SK-N-SH (cell line): ENCODE results near the gene CUL7. TPM values are rescaled to one million over a fixed set of nuclear protein-coding genes. Genes with fewer than 3 reads are reported as not detected.
"Not testable (repeated sequence)": the region's sequence is repeated elsewhere in the genome, so short reads cannot be mapped to it uniquely, and the experiment has no call there.

Source experiments
- CTCF ChIA-PET: fragments of 300-600, 350-600 bp; formaldehyde crosslinking; extraction: SDS; loops from one replicate; lab custom pipeline; 2021; lab: Yijun Ruan, JAX
- POLR2A ChIA-PET: fragments of 350-600 bp; sonication (Branson Sonifier 250); formaldehyde crosslinking; extraction: SDS; loops from one replicate; lab custom pipeline; 2020; ENCODE audit warnings: antibody characterized with exemption, inconsistent platforms; lab: Yijun Ruan, JAX
- DNase-seq: peaks from one replicate; pipeline ENCODE4 v3.0.0; 2012
- H2AFZ ChIP-seq: fragments of 200-600 bp; sonication (generic); 2 replicates; pipeline ENCODE4 v1.8.1; 2016; ENCODE audit warnings: antibody characterized with exemption, mild to moderate bottlenecking, low read depth
- H3F3A ChIP-seq: fragments of 200-600 bp; sonication (generic); replicated peaks from 2 replicates; pipeline ENCODE3; 2016; ENCODE audit warnings: antibody characterized with exemption, mild to moderate bottlenecking; ENCODE audit not compliant: insufficient read depth
- H3K27ac ChIP-seq, 2 experiments: fragments of 200-500 bp in 1 of 2; fragments of 200-600 bp in 1 of 2; sonication (Bioruptor generic) in 1 of 2; sonication (generic), shearing (Covaris generic) in 1 of 2; 2 replicates each; pipeline versions ENCODE4 v1.5.1 to v1.6.1; 2014 to 2016; ENCODE audit warnings: low read depth in 2 of 2, inconsistent platforms in 1 of 2, low read length in 1 of 2, mild to moderate bottlenecking in 1 of 2, mixed read lengths in 1 of 2
- H3K27me3 ChIP-seq: fragments of 200-600 bp; sonication (generic), shearing (Covaris generic); 2 replicates; pipeline ENCODE4 v1.6.1; 2016; ENCODE audit warnings: mixed run types; ENCODE audit not compliant: insufficient read depth
- H3K36me3 ChIP-seq, 2 experiments: fragments of 200-500 bp in 1 of 2; fragments of 200-600 bp in 1 of 2; sonication (Bioruptor generic) in 1 of 2; sonication (generic) in 1 of 2; replicated peaks in 1 of 2; 2 replicates each; pipeline versions ENCODE3 to v1.5.1; 2014 to 2016; ENCODE audit warnings: low read length in 1 of 2, mild to moderate bottlenecking in 1 of 2; ENCODE audit not compliant: insufficient read depth in 2 of 2, control insufficient read depth in 1 of 2
- H3K4me1 ChIP-seq, 2 experiments: fragments of 200-500 bp in 1 of 2; fragments of 200-600 bp in 1 of 2; sonication (Bioruptor generic) in 1 of 2; sonication (generic), shearing (Covaris generic) in 1 of 2; 2 replicates each; pipeline versions ENCODE4 v1.5.1 to v1.6.1; 2014 to 2016; ENCODE audit warnings: low read depth in 1 of 2, low read length in 1 of 2, mixed run types in 1 of 2; ENCODE audit not compliant: insufficient read depth in 2 of 2, control insufficient read depth in 1 of 2
- H3K4me2 ChIP-seq: fragments of 200-600 bp; sonication (generic), shearing (Covaris generic); 2 replicates; pipeline ENCODE4 v1.6.1; 2017; ENCODE audit warnings: mixed run types
- H3K4me3 ChIP-seq, 2 experiments: fragments of 200-500 bp in 1 of 2; fragments of 200-600 bp in 1 of 2; sonication (Bioruptor generic) in 1 of 2; sonication (generic), shearing (Covaris generic) in 1 of 2; 2 replicates each; pipeline versions ENCODE4 v1.5.1 to v1.8.1; 2014 to 2016; ENCODE audit warnings: low read depth in 2 of 2, inconsistent platforms in 1 of 2, low read length in 1 of 2, mild to moderate bottlenecking in 1 of 2, mixed read lengths in 1 of 2, moderate library complexity in 1 of 2
- H3K79me2 ChIP-seq: fragments of 200-600 bp; sonication (generic); 2 replicates; pipeline ENCODE4 v1.8.1; 2017; ENCODE audit warnings: mild to moderate bottlenecking; ENCODE audit not compliant: insufficient read depth
- H3K9ac ChIP-seq: fragments of 200-600 bp; sonication (generic); 2 replicates; pipeline ENCODE4 v1.6.1; 2017; ENCODE audit warnings: mixed run types
- H3K9me2 ChIP-seq: fragments of 200-600 bp; sonication (generic); 2 replicates; pipeline ENCODE4 v1.6.1; 2017; ENCODE audit warnings: mixed run types
- H3K9me3 ChIP-seq: fragments of 200-600 bp; sonication (generic); 2 replicates; pipeline ENCODE4 v1.6.1; 2017; ENCODE audit warnings: mixed run types, mild to moderate bottlenecking, moderate library complexity
- H4K20me1 ChIP-seq: fragments of 200-600 bp; sonication (generic); 2 replicates; pipeline ENCODE4 v1.6.1; 2017; ENCODE audit warnings: mild to moderate bottlenecking, mixed run types; ENCODE audit not compliant: insufficient read depth
- ELF1 ChIP-seq: IDR thresholded peaks from 2 replicates; pipeline ENCODE4 v1.4.0; 2012
- GABPA ChIP-seq: IDR thresholded peaks from 2 replicates; pipeline ENCODE4 v1.4.0; 2012; ENCODE audit warnings: low read depth, mild to moderate bottlenecking
- JUND ChIP-seq: IDR thresholded peaks from 2 replicates; pipeline ENCODE4 v1.4.0; 2012
- MXI1 ChIP-seq: IDR thresholded peaks from 2 replicates; pipeline ENCODE4 v1.6.1; 2012; ENCODE audit warnings: mild to moderate bottlenecking, low read depth, low read length, improper control_type of control experiment
- NRF1 ChIP-seq: IDR thresholded peaks from 2 replicates; pipeline ENCODE4 v1.6.1; 2012; ENCODE audit warnings: low read depth, mild to moderate bottlenecking, low read length
- RAD21 ChIP-seq: IDR thresholded peaks from 2 replicates; pipeline ENCODE4 v1.6.1; 2012; ENCODE audit warnings: mild to moderate bottlenecking, low read length
- TEAD4 ChIP-seq: IDR thresholded peaks from 2 replicates; pipeline ENCODE4 v1.4.0; 2012; ENCODE audit warnings: mild to moderate bottlenecking, borderline replicate concordance; ENCODE audit not compliant: insufficient read depth
- WGBS: methylation state at CpG from one replicate; pipeline ENCODE4 v1.1.6; 2017; ENCODE audit warnings: low lambda C conversion rate; 5-methylcytosine and 5-hydroxymethylcytosine counted together
- polyA plus RNA-seq, 3 experiments: library from polyadenylated mRNA; depleted of rRNA; stranded (reverse); fragments of >200 nt; gene quantifications; 2 replicates each; pipeline ENCODE4 v1.2.3, GENCODE V29; 2012
- TF ChIP-seq, protein P1 (sequence below): fragments of 150-350 bp; IDR thresholded peaks from 2 replicates; pipeline ENCODE4 v1.6.1; 2017; ENCODE audit warnings: antibody characterized with exemption, low read length, low read depth, borderline replicate concordance
- TF ChIP-seq, protein P2 (sequence below): IDR thresholded peaks from 2 replicates; pipeline ENCODE4 v1.4.0; 2012; ENCODE audit warnings: low read depth
- TF ChIP-seq, protein P3 (sequence below): IDR thresholded peaks from 2 replicates; pipeline ENCODE4; 2012
- TF ChIP-seq, protein P4 (sequence below): fragments of 200-600 bp; sonication (generic); IDR thresholded peaks from 2 replicates; pipeline ENCODE4 v1.6.1; 2017; ENCODE audit warnings: antibody characterized with exemption, mild to moderate bottlenecking, moderate library complexity
- TF ChIP-seq, protein P5 (sequence below): fragments of 150-350 bp; IDR thresholded peaks from 2 replicates; pipeline ENCODE4 v1.6.1; 2016; ENCODE audit warnings: mild to moderate bottlenecking, low read depth, low read length

Gene CUL7
- polyA plus RNA-seq, 1 of the 3 experiments (the other 2 are of a cell fraction) = 46.9 TPM

DNA sequence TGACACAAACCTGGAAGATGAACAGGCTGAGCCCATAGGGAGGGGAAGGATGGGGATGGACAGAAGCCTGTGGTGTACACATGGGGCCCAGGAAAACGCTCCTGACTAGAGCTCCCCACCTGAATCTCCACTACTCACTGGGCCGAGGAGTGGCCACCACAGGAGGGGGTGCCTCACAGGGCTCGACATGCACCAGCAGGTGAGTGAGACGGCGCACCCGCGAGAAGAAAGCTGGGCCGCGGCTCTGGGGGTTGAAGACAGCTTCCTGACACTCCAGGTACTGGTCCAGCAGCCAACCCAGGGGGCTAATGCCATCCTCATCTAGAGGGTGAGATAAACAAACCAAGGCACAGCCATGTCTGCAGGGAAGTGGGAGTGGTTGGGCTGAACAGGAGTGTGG, 10.3 kb downstream of the CUL7 start:
- Histone ChIP-seq H3K4me3 (no peak overlapping the region), H3K4me1 (no peaks in the 10 kb centered on the region), H3K9me2 (no peaks in the 10 kb centered on the region), H3K27ac (no peak overlapping the region), H3K4me2 (no peak overlapping the region), H4K20me1 (no peaks in the 10 kb centered on the region), H3K36me3 (peaks cover 19 to 75% of the 10 kb centered on the region in 2 experiments), H3K9ac (no peak overlapping the region), H3K79me2 (no peaks in the 10 kb centered on the region), H2AFZ (no peak overlapping the region), H3K9me3 (no peaks in the 10 kb centered on the region), H3K27me3 (no peaks in the 10 kb centered on the region), H3F3A (no peaks in the 10 kb centered on the region)
- ChIA-PET CTCF (no interaction called here), POLR2A (no interaction called here)
- TF ChIP-seq, protein P1, sequence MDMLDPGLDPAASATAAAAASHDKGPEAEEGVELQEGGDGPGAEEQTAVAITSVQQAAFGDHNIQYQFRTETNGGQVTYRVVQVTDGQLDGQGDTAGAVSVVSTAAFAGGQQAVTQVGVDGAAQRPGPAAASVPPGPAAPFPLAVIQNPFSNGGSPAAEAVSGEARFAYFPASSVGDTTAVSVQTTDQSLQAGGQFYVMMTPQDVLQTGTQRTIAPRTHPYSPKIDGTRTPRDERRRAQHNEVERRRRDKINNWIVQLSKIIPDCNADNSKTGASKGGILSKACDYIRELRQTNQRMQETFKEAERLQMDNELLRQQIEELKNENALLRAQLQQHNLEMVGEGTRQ = no peak
- TF ChIP-seq JUND (no peak), RAD21 (no peak), NRF1 (no peak), MXI1 (no peak), TEAD4 (no peak), GABPA (no peak), ELF1 (no peak)
- TF ChIP-seq, protein P2, sequence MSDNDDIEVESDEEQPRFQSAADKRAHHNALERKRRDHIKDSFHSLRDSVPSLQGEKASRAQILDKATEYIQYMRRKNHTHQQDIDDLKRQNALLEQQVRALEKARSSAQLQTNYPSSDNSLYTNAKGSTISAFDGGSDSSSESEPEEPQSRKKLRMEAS = no peak
- TF ChIP-seq, protein P3, sequence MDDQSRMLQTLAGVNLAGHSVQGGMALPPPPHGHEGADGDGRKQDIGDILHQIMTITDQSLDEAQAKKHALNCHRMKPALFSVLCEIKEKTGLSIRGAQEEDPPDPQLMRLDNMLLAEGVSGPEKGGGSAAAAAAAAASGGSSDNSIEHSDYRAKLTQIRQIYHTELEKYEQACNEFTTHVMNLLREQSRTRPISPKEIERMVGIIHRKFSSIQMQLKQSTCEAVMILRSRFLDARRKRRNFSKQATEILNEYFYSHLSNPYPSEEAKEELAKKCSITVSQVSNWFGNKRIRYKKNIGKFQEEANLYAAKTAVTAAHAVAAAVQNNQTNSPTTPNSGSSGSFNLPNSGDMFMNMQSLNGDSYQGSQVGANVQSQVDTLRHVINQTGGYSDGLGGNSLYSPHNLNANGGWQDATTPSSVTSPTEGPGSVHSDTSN = no peak
- TF ChIP-seq, protein P4, sequence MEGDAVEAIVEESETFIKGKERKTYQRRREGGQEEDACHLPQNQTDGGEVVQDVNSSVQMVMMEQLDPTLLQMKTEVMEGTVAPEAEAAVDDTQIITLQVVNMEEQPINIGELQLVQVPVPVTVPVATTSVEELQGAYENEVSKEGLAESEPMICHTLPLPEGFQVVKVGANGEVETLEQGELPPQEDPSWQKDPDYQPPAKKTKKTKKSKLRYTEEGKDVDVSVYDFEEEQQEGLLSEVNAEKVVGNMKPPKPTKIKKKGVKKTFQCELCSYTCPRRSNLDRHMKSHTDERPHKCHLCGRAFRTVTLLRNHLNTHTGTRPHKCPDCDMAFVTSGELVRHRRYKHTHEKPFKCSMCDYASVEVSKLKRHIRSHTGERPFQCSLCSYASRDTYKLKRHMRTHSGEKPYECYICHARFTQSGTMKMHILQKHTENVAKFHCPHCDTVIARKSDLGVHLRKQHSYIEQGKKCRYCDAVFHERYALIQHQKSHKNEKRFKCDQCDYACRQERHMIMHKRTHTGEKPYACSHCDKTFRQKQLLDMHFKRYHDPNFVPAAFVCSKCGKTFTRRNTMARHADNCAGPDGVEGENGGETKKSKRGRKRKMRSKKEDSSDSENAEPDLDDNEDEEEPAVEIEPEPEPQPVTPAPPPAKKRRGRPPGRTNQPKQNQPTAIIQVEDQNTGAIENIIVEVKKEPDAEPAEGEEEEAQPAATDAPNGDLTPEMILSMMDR = no peak
- TF ChIP-seq, protein P5, sequence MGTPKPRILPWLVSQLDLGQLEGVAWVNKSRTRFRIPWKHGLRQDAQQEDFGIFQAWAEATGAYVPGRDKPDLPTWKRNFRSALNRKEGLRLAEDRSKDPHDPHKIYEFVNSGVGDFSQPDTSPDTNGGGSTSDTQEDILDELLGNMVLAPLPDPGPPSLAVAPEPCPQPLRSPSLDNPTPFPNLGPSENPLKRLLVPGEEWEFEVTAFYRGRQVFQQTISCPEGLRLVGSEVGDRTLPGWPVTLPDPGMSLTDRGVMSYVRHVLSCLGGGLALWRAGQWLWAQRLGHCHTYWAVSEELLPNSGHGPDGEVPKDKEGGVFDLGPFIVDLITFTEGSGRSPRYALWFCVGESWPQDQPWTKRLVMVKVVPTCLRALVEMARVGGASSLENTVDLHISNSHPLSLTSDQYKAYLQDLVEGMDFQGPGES = no peak
- no peak for DNase-seq
- WGBS = 97% methylated on average over 9 of the region's 9 CpGs

DNA sequence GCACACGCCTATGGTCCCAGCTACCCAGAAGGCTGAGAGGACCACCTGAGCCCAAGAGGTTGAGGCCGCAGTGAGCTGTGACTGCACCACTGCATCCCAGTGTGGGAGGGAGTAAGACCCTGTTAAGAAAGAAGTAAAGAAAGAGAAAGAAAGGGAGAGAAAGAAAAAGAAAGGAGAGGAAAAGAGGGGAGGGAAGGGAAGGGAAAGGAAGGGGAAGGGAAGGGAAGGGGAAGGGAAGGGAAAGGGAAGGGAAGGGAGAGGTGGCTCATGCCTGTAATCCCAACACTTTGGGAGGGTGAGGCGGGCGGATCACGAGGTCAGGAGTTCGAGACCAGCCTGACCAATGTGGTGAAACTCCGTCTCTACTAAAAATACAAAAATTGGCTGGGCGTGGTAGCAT, 12.2 kb downstream of the CUL7 start:
- WGBS = 90% methylated on average over 8 of the region's 8 CpGs
- H3K4me2 ChIP-seq, H3K9me3 ChIP-seq, H3K27me3 ChIP-seq, H3K9ac ChIP-seq, H3K79me2 ChIP-seq, DNase-seq, H4K20me1 ChIP-seq, H2AFZ ChIP-seq, H3K9me2 ChIP-seq, H3F3A ChIP-seq, CTCF ChIA-PET, POLR2A ChIA-PET, H3K27ac ChIP-seq, H3K4me3 ChIP-seq, H3K4me1 ChIP-seq: not testable (repeated sequence)
- peaks cover 20 to 75% of the 10 kb centered on the region in 2 experiments for H3K36me3 ChIP-seq
